ENCODE measurements around the gene EPHA6.

DNA sequence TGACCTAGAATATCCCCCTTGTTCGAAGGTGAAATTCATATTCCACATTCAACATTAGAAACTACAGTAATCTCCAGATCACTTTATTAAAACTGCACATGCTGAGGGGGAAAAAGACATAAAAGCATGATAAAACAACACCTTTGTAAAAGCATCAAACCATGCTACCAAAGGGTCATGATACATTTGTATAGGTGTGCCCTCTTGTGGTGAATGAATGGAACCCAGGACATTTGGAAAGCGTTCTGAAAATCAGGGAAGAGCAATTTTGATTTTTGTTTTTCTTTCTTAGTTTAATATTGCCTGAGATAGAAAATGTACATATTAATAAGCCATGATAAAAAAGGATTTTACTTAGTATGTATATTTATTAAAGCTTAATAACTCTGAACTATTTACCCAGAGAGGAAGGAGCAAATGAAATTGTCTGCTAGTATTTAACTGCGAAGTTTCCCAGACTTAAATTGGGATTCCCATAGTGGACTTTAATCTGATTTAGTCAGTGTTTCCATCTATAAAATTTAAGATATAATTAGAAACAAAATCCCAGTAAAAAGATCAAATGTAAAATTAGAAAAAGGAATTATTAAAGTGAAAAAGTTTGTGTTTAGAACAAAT, 844.4 kb downstream of the EPHA6 start:
- TF ChIP-seq POLR2A (IDR thresholded peaks at IDR 0.05), result no peak
- TF ChIP-seq, protein P1, sequence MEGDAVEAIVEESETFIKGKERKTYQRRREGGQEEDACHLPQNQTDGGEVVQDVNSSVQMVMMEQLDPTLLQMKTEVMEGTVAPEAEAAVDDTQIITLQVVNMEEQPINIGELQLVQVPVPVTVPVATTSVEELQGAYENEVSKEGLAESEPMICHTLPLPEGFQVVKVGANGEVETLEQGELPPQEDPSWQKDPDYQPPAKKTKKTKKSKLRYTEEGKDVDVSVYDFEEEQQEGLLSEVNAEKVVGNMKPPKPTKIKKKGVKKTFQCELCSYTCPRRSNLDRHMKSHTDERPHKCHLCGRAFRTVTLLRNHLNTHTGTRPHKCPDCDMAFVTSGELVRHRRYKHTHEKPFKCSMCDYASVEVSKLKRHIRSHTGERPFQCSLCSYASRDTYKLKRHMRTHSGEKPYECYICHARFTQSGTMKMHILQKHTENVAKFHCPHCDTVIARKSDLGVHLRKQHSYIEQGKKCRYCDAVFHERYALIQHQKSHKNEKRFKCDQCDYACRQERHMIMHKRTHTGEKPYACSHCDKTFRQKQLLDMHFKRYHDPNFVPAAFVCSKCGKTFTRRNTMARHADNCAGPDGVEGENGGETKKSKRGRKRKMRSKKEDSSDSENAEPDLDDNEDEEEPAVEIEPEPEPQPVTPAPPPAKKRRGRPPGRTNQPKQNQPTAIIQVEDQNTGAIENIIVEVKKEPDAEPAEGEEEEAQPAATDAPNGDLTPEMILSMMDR (IDR thresholded peaks at IDR 0.05 in 4 of 5, conservative IDR thresholded peaks at IDR 0.05 in 1 of 5), result peak in 2 of 5 experiments; percentile 15 to 32

Measured in gastrocnemius medialis (tissue), 4 donors.